Measurements from ENCODE around the gene NUDT13.

The NUDT13 gene

GRCh38 chr10:73076360-73077183, 33.7 kb upstream of the NUDT13 start:
- ChIA-PET CTCF (interaction anchor here (1.0 to 1.4 kb wide), 2 partner anchors 20 to 739 kb away, joined by 3 read pairs; partner anchors contain the start of gene P4HA1), POLR2A (no interaction called here)
- no peak for TF ChIP-seq CTBP1 (IDR thresholded peaks at IDR 0.05; ENCODE audit: borderline replicate concordance)
- no peak for TF ChIP-seq HDGF (IDR thresholded peaks at IDR 0.05; ENCODE audit: borderline replicate concordance)
- TF ChIP-seq FOXA1 (IDR thresholded peaks at IDR 0.05), result no peak
- TF ChIP-seq, protein P1, sequence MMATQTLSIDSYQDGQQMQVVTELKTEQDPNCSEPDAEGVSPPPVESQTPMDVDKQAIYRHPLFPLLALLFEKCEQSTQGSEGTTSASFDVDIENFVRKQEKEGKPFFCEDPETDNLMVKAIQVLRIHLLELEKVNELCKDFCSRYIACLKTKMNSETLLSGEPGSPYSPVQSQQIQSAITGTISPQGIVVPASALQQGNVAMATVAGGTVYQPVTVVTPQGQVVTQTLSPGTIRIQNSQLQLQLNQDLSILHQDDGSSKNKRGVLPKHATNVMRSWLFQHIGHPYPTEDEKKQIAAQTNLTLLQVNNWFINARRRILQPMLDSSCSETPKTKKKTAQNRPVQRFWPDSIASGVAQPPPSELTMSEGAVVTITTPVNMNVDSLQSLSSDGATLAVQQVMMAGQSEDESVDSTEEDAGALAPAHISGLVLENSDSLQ (IDR thresholded peaks at IDR 0.05), result no peak
- TF ChIP-seq FOXK2 (IDR thresholded peaks at IDR 0.05), result no peak
- no peak for TF ChIP-seq SP1 (IDR thresholded peaks at IDR 0.05)
- TF ChIP-seq TARDBP (IDR thresholded peaks at IDR 0.05), result no peak
- TF ChIP-seq NFRKB (IDR thresholded peaks at IDR 0.05), result no peak
- TF ChIP-seq SUZ12 (IDR thresholded peaks at IDR 0.05), result no peak
- no peak for TF ChIP-seq L3MBTL2 (conservative IDR thresholded peaks at IDR 0.05)
- no peak for DNase-seq (ENCODE audit: extremely low spot score)

GRCh38 chr10:73079779-73080541, 30.3 kb upstream of the NUDT13 start:
- TF ChIP-seq ELF4 (IDR thresholded peaks at IDR 0.05) (no peak), ZNF384 (IDR thresholded peaks at IDR 0.05) (no peak), SUZ12 (IDR thresholded peaks at IDR 0.05) (no peak), CTBP1 (IDR thresholded peaks at IDR 0.05; ENCODE audit: borderline replicate concordance) (no peak), ARNT (IDR thresholded peaks at IDR 0.05) (no peak), SP1 (IDR thresholded peaks at IDR 0.05) (no peak), NFRKB (IDR thresholded peaks at IDR 0.05) (no peak), LEF1 (IDR thresholded peaks at IDR 0.05; ENCODE audit: borderline replicate concordance) (no peak), TARDBP (IDR thresholded peaks at IDR 0.05) (no peak), HDGF (IDR thresholded peaks at IDR 0.05; ENCODE audit: borderline replicate concordance) (no peak), FOXA1 (IDR thresholded peaks at IDR 0.05) (no peak), L3MBTL2 (conservative IDR thresholded peaks at IDR 0.05) (no peak), FOXM1 (IDR thresholded peaks at IDR 0.05; ENCODE audit: borderline replicate concordance) (no peak), FOXK2 (IDR thresholded peaks at IDR 0.05) (no peak), BHLHE40 (IDR thresholded peaks at IDR 0.05; ENCODE audit: borderline replicate concordance) (no peak)
- TF ChIP-seq, protein P1 (IDR thresholded peaks at IDR 0.05), result no peak
- CTCF ChIA-PET, result interaction anchor here (1.1 kb wide), 1 partner anchor 19 kb away, joined by 3 read pairs; no protein-coding TSS in a partner anchor
- no peak for DNase-seq (ENCODE audit: extremely low spot score)
- POLR2A ChIA-PET, result interaction anchor here (0.9 kb wide), 1 partner anchor 17 kb away, joined by 3 read pairs; the partner anchor contains the start of gene P4HA1

GRCh38 chr10:73083221-73083620, 27.0 kb upstream of the NUDT13 start:
- ChIA-PET CTCF (interaction anchor here (1.6 kb wide), 1 partner anchor 13 kb away, joined by 7 read pairs; the partner anchor contains the start of gene P4HA1), POLR2A (interaction anchor here (1.1 to 2.4 kb wide), 2 partner anchors 10 to 13 kb away, joined by 3 to 8 read pairs; partner anchors contain the start of gene P4HA1)
- DNase-seq (ENCODE audit: extremely low spot score), result no peak
- TF ChIP-seq CTBP1 (IDR thresholded peaks at IDR 0.05; ENCODE audit: borderline replicate concordance) (no peak), BHLHE40 (IDR thresholded peaks at IDR 0.05; ENCODE audit: borderline replicate concordance) (no peak), LEF1 (IDR thresholded peaks at IDR 0.05; ENCODE audit: borderline replicate concordance) (no peak), ELF4 (IDR thresholded peaks at IDR 0.05) (no peak), SUZ12 (IDR thresholded peaks at IDR 0.05) (no peak), FOXK2 (IDR thresholded peaks at IDR 0.05) (no peak), NFRKB (IDR thresholded peaks at IDR 0.05) (no peak), FOXA1 (IDR thresholded peaks at IDR 0.05) (no peak), FOXM1 (IDR thresholded peaks at IDR 0.05; ENCODE audit: borderline replicate concordance) (no peak), SP1 (IDR thresholded peaks at IDR 0.05) (no peak), L3MBTL2 (conservative IDR thresholded peaks at IDR 0.05) (no peak), TARDBP (IDR thresholded peaks at IDR 0.05) (no peak), ARNT (IDR thresholded peaks at IDR 0.05) (no peak), ZNF384 (IDR thresholded peaks at IDR 0.05) (no peak), HDGF (IDR thresholded peaks at IDR 0.05; ENCODE audit: borderline replicate concordance) (no peak)
- TF ChIP-seq, protein P1 (IDR thresholded peaks at IDR 0.05), result no peak

DNA sequence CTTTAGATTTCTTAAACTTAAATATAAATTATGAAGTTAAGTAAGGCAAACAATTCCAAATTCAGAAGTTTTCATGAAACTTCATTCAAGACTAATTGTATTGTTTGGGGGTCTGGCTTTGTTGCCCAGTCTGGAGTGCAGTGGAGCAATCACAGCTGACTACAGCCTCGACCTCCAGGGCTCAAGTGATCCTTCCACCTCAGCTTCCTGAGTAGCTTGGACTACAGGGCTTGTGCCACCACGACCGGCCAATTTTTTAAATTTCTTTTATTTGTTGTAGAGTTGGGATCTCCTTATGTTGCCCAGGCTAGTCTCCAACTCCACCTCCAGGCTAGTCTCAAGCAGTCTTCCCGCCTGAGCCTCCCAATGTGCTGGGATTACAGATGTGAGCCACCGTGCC, 26.0 kb upstream of the NUDT13 start:
- CTCF ChIA-PET, result interaction anchor here (1.6 kb wide), 1 partner anchor 12 kb away, joined by 7 read pairs; the partner anchor contains the start of gene P4HA1
- POLR2A ChIA-PET, result interaction anchor here (2.4 kb wide), 1 partner anchor 12 kb away, joined by 8 read pairs; the partner anchor contains the start of gene P4HA1
- TF ChIP-seq FOXA1 (IDR thresholded peaks at IDR 0.05) (no peak), TARDBP (IDR thresholded peaks at IDR 0.05) (no peak), HDGF (IDR thresholded peaks at IDR 0.05; ENCODE audit: borderline replicate concordance) (no peak), ARNT (IDR thresholded peaks at IDR 0.05) (no peak), ZNF384 (IDR thresholded peaks at IDR 0.05) (no peak), SP1 (IDR thresholded peaks at IDR 0.05) (no peak), SUZ12 (IDR thresholded peaks at IDR 0.05) (no peak), L3MBTL2 (conservative IDR thresholded peaks at IDR 0.05) (no peak), FOXK2 (IDR thresholded peaks at IDR 0.05) (no peak)
- no peak for DNase-seq (ENCODE audit: extremely low spot score)

DNA sequence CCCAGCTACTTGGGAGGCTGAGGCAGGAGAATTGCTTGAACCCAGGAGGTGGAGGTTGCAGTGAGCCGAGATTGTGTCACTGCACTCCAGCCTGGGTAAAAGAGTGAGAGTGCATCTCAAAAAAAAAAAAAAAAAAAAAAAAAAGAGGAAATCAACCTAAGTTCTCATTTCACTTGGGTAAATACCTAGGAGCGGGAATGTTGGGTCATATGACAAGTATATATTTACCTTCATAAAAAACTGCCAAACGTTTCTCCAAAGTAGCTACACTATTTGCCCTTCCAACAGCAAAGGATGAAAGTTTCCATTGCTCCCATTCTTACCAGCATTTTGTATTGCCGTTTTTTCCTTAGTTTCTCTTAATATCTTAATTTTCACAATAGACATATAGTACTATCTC, 23.4 kb upstream of the NUDT13 start:
- TF ChIP-seq FOXK2 (IDR thresholded peaks at IDR 0.05) (no peak), ARNT (IDR thresholded peaks at IDR 0.05) (no peak), FOXA1 (IDR thresholded peaks at IDR 0.05) (no peak), SP1 (IDR thresholded peaks at IDR 0.05) (no peak), CTBP1 (IDR thresholded peaks at IDR 0.05; ENCODE audit: borderline replicate concordance) (no peak), SUZ12 (IDR thresholded peaks at IDR 0.05) (no peak), ELF4 (IDR thresholded peaks at IDR 0.05) (no peak), LEF1 (IDR thresholded peaks at IDR 0.05; ENCODE audit: borderline replicate concordance) (no peak), TARDBP (IDR thresholded peaks at IDR 0.05) (no peak)
- TF ChIP-seq, protein P1 (IDR thresholded peaks at IDR 0.05), result no peak
- CTCF ChIA-PET, result no interaction called here
- POLR2A ChIA-PET, result interaction anchor here (0.6 kb wide), 1 partner anchor 8 kb away, joined by 3 read pairs; no protein-coding TSS in a partner anchor
- no peak for DNase-seq (ENCODE audit: extremely low spot score)

Measured in HEK293T (cell line).